Dendritic cell treated with granulocyte-macrophage colony-stimulating factor and Interleukin-4, amounts not matched to agents 40 ng/mL and 50 ng/mL, for 4 days (primary cell): ENCODE measurements around the gene HBQ1.
A peak's percentile ranks its signal among the peaks of the same experiment; 100 is the strongest.
"Not testable (repeated sequence)": the region's sequence is repeated elsewhere in the genome, so short reads cannot be mapped to it uniquely, and the experiment has no call there.

Experiments used
- H3K27ac Mint-ChIP-seq: one replicate; pipeline ENCODE4 v1.8.0; 2022; ENCODE audit warnings: mild to moderate bottlenecking, mixed read lengths
- H3K27me3 Mint-ChIP-seq: one replicate; pipeline ENCODE4 v1.8.0; 2022; ENCODE audit warnings: mild to moderate bottlenecking, mixed read lengths
- H3K36me3 Mint-ChIP-seq: one replicate; pipeline ENCODE4 v1.8.0; 2022; ENCODE audit warnings: low read depth, mixed read lengths
- H3K4me1 Mint-ChIP-seq: one replicate; pipeline ENCODE4 v1.8.0; 2022; ENCODE audit warnings: low read depth, mixed read lengths
- H3K4me3 Mint-ChIP-seq: one replicate; pipeline ENCODE4 v1.8.0; 2022; ENCODE audit warnings: mild to moderate bottlenecking, moderate library complexity, mixed read lengths
- H3K9me3 Mint-ChIP-seq: one replicate; pipeline ENCODE4 v1.8.0; 2022; ENCODE audit warnings: mixed read lengths
- intact Hi-C: fragments of 100-400 bp; cut with micrococcal nuclease; formaldehyde crosslinking; loops from one replicate; pipeline ENCODE4 v1.15.0; 2022

The HBQ1 gene

GRCh38 chr16:153129-153521 lies 27.1 kb upstream of the HBQ1 start:
- peaks cover 17% of the 10 kb centered on the region for H3K4me1 Mint-ChIP-seq
- H3K4me3 Mint-ChIP-seq, H3K36me3 Mint-ChIP-seq, intact Hi-C loops, H3K9me3 Mint-ChIP-seq, H3K27ac Mint-ChIP-seq: not testable (repeated sequence)
- peaks cover 66% of the 10 kb centered on the region for H3K27me3 Mint-ChIP-seq

- intact Hi-C loops, H3K9me3 Mint-ChIP-seq, H3K4me3 Mint-ChIP-seq, H3K36me3 Mint-ChIP-seq: not testable (repeated sequence)
- Mint-ChIP-seq H3K4me1 (peaks cover 17% of the 10 kb centered on the region), H3K27me3 (peaks cover 66% of the 10 kb centered on the region), H3K27ac (peak overlapping the region; percentile 63)
These were observed 26.6 kb upstream of the HBQ1 start for GRCh38 chr16:153550-154216.

GRCh38 chr16:154217-155030 lies 25.8 kb upstream of the HBQ1 start:
- Mint-ChIP-seq H3K9me3 (no peaks in the 10 kb centered on the region), H3K36me3 (no peaks in the 10 kb centered on the region), H3K27me3 (peaks cover 69% of the 10 kb centered on the region), H3K4me3 (peak overlapping the region; percentile 77), H3K27ac (peak overlapping the region; percentile 63), H3K4me1 (peaks cover 12% of the 10 kb centered on the region)
- intact Hi-C loops = no loop called here

- peaks cover 70% of the 10 kb centered on the region for H3K27me3 Mint-ChIP-seq
- no peaks in the 10 kb centered on the region for H3K36me3 Mint-ChIP-seq
- no peaks in the 10 kb centered on the region for H3K9me3 Mint-ChIP-seq
- peaks cover 12% of the 10 kb centered on the region for H3K4me1 Mint-ChIP-seq
- no peak overlapping the region for H3K27ac Mint-ChIP-seq
- H3K4me3 Mint-ChIP-seq = no peak overlapping the region
- intact Hi-C loops = no loop called here
These were observed 25.2 kb upstream of the HBQ1 start for GRCh38 chr16:155031-155398.

GRCh38 chr16:159136-159849 lies 21.0 kb upstream of the HBQ1 start:
- Mint-ChIP-seq H3K36me3 (no peaks in the 10 kb centered on the region), H3K4me1 (peaks cover 9% of the 10 kb centered on the region), H3K27ac (no peak overlapping the region), H3K27me3 (peaks cover 73% of the 10 kb centered on the region), H3K9me3 (no peaks in the 10 kb centered on the region), H3K4me3 (no peak overlapping the region)
- intact Hi-C loops = no loop called here

GRCh38 chr16:160242-160641 lies 20.0 kb upstream of the HBQ1 start:
- peaks cover 69% of the 10 kb centered on the region for H3K27me3 Mint-ChIP-seq
- H3K36me3 Mint-ChIP-seq, H3K4me1 Mint-ChIP-seq, intact Hi-C loops, H3K4me3 Mint-ChIP-seq, H3K27ac Mint-ChIP-seq, H3K9me3 Mint-ChIP-seq: not testable (repeated sequence)

GRCh38 chr16:160691-161190 lies 19.5 kb upstream of the HBQ1 start:
- Mint-ChIP-seq H3K27ac (no peak overlapping the region), H3K27me3 (peaks cover 69% of the 10 kb centered on the region), H3K9me3 (no peaks in the 10 kb centered on the region), H3K36me3 (no peaks in the 10 kb centered on the region), H3K4me3 (no peak overlapping the region), H3K4me1 (peaks cover 9% of the 10 kb centered on the region)
- intact Hi-C loops = no loop called here

GRCh38 chr16:162271-162991 lies 17.8 kb upstream of the HBQ1 start:
- no peaks in the 10 kb centered on the region for H3K9me3 Mint-ChIP-seq
- H3K36me3 Mint-ChIP-seq = no peaks in the 10 kb centered on the region
- intact Hi-C loops = no loop called here
- peaks cover 19% of the 10 kb centered on the region for H3K4me1 Mint-ChIP-seq
- H3K27ac Mint-ChIP-seq = no peak overlapping the region
- H3K4me3 Mint-ChIP-seq = no peak overlapping the region
- peaks cover 73% of the 10 kb centered on the region for H3K27me3 Mint-ChIP-seq

- H3K36me3 Mint-ChIP-seq, intact Hi-C loops, H3K4me3 Mint-ChIP-seq, H3K27ac Mint-ChIP-seq, H3K9me3 Mint-ChIP-seq: not testable (repeated sequence)
- Mint-ChIP-seq H3K27me3 (peaks cover 76% of the 10 kb centered on the region), H3K4me1 (peaks cover 19% of the 10 kb centered on the region)
These were observed 17.1 kb upstream of the HBQ1 start for GRCh38 chr16:163139-163538.

- H3K36me3 Mint-ChIP-seq, H3K27ac Mint-ChIP-seq, H3K4me3 Mint-ChIP-seq, H3K9me3 Mint-ChIP-seq, intact Hi-C loops: not testable (repeated sequence)
- H3K4me1 Mint-ChIP-seq = peaks cover 19% of the 10 kb centered on the region
- peaks cover 79% of the 10 kb centered on the region for H3K27me3 Mint-ChIP-seq
These were observed 16.6 kb upstream of the HBQ1 start for GRCh38 chr16:163696-164095.

- H3K9me3 Mint-ChIP-seq, H3K27ac Mint-ChIP-seq, H3K4me3 Mint-ChIP-seq, H3K36me3 Mint-ChIP-seq, intact Hi-C loops: not testable (repeated sequence)
- peaks cover 19% of the 10 kb centered on the region for H3K4me1 Mint-ChIP-seq
- H3K27me3 Mint-ChIP-seq = peaks cover 79% of the 10 kb centered on the region
These were observed 16.0 kb upstream of the HBQ1 start for GRCh38 chr16:164134-164823.

- Mint-ChIP-seq H3K27ac (no peak overlapping the region), H3K27me3 (peaks cover 78% of the 10 kb centered on the region), H3K36me3 (no peaks in the 10 kb centered on the region), H3K4me3 (peak overlapping the region; percentile 67), H3K4me1 (peaks cover 19% of the 10 kb centered on the region), H3K9me3 (no peaks in the 10 kb centered on the region)
- intact Hi-C loops = no loop called here
These were observed 15.3 kb upstream of the HBQ1 start for GRCh38 chr16:164827-165538.
